Esophagus squamous epithelium (tissue), 4 donors: ENCODE results near the gene CEP85L. TPM values are rescaled to one million over a fixed set of nuclear protein-coding genes. Genes with fewer than 3 reads are reported as not detected.

Source experiments
- total RNA-seq, 4 donors: library from RNA; depleted of rRNA; stranded (reverse); fragments of >200 nt; gene quantifications; one replicate each; pipeline ENCODE4 v1.1.0, GENCODE V29; 2016

CEP85L gene
- total RNA-seq, 4 donors from 2014 or later = 1.3 to 9.2 (median 5.3) TPM

Other genes with a start within 250 kb of the CEP85L start
- 10 to 100 TPM in 2 of 4 donors, 1 to 10 TPM in 2; 1.1 to 48.8 (median 11.2) TPM for gene PLN, start 103.3 kb downstream of the CEP85L start, total RNA-seq
- gene ASF1A, start 242.6 kb upstream of the CEP85L start, total RNA-seq = 10 to 100 TPM; 10.0 to 16.5 (median 11.9) TPM